Suprapubic skin (tissue), 3 donors: ENCODE data around the gene LIN52.

Experiments used
- CTCF ChIP-seq, 2 donors: fragments of 200-600 bp in 1 of 2; fragments of 450-650 bp in 1 of 2; sonication (generic) in 1 of 2; IDR thresholded peaks; one replicate each; pipeline ENCODE4 v1.5.1; 2016 to 2019; ENCODE audit warnings: antibody characterized with exemption in 2 of 2, mild to moderate bottlenecking in 1 of 2, moderate library complexity in 1 of 2
- POLR2A ChIP-seq, 2 donors: fragments of 450-650 bp; IDR thresholded peaks; one replicate each; pipeline ENCODE4 v1.6.1; 2017; ENCODE audit warnings: antibody characterized with exemption in 2 of 2, mild to moderate bottlenecking in 2 of 2, moderate library complexity in 2 of 2

- no peak for TF ChIP-seq POLR2A (IDR thresholded peaks at IDR 0.05)
- no peak for TF ChIP-seq CTCF (IDR thresholded peaks at IDR 0.05)
Measured at GRCh38 chr14:74223016-74223415, 138.3 kb downstream of the LIN52 start.
